Mesenchymal stem cell (in vitro differentiated cells and primary cell): ENCODE results near the gene TRIO.

ENCODE experiments used
- DNase-seq: peaks from one replicate; pipeline ENCODE4 v3.0.0-alpha.2; 2013
- H2AFZ ChIP-seq: one replicate; pipeline ENCODE4 v1.6.1; 2013; ENCODE audit warnings: low read depth, mild to moderate bottlenecking, control low read depth, inconsistent platforms, low read length, moderate library complexity
- H2AK5ac ChIP-seq: 2 replicates; pipeline ENCODE4 v1.6.1; 2013; ENCODE audit warnings: low read length, moderate library complexity, mild to moderate bottlenecking, inconsistent platforms; ENCODE audit not compliant: severe bottlenecking
- H2BK120ac ChIP-seq: one replicate; pipeline ENCODE4 v1.6.1; 2013; ENCODE audit warnings: low read depth, mild to moderate bottlenecking, inconsistent platforms, low read length, moderate library complexity
- H2BK12ac ChIP-seq, 2 experiments: one replicate each; pipeline ENCODE4 v1.6.1; 2013; ENCODE audit warnings: inconsistent platforms in 2 of 2, low read length in 2 of 2, mild to moderate bottlenecking in 2 of 2, moderate library complexity in 2 of 2, control low read depth in 1 of 2
- H2BK15ac ChIP-seq: one replicate; pipeline ENCODE4 v1.6.1; 2013; ENCODE audit warnings: mild to moderate bottlenecking, low read depth, inconsistent platforms; ENCODE audit not compliant: poor library complexity, severe bottlenecking
- H2BK5ac ChIP-seq: 2 replicates; pipeline ENCODE4 v1.6.1; 2013; ENCODE audit warnings: low read depth, mild to moderate bottlenecking, low read length, control low read depth, inconsistent platforms; ENCODE audit not compliant: poor library complexity, severe bottlenecking
- H3K14ac ChIP-seq, 2 experiments: one replicate each; pipeline ENCODE4 v1.6.1; 2013; ENCODE audit warnings: inconsistent platforms in 2 of 2, low read length in 2 of 2, control low read depth in 1 of 2, mild to moderate bottlenecking in 1 of 2, moderate library complexity in 1 of 2
- H3K18ac ChIP-seq, 2 experiments: one replicate each; pipeline ENCODE4 v1.6.1; 2013; ENCODE audit warnings: inconsistent platforms in 2 of 2, low read length in 2 of 2, control low read depth in 1 of 2, low read depth in 1 of 2, mild to moderate bottlenecking in 1 of 2
- H3K23ac ChIP-seq, 2 experiments: one replicate each; pipeline ENCODE4 v1.6.1; 2013; ENCODE audit warnings: inconsistent platforms in 2 of 2, low read length in 2 of 2, mild to moderate bottlenecking in 2 of 2, moderate library complexity in 2 of 2, control low read depth in 1 of 2
- H3K27ac ChIP-seq: 2 replicates; pipeline ENCODE4 v1.5.1; 2013; ENCODE audit warnings: mild to moderate bottlenecking, moderate library complexity, low read length, control low read depth, inconsistent platforms; ENCODE audit not compliant: poor library complexity, severe bottlenecking
- H3K27me3 ChIP-seq, 2 experiments: 2 replicates each; pipeline versions ENCODE4 v1.6.1 to v1.7.0; 2013; ENCODE audit warnings: low read length in 2 of 2, mild to moderate bottlenecking in 2 of 2, moderate library complexity in 2 of 2, control low read depth in 1 of 2, inconsistent platforms in 1 of 2; ENCODE audit not compliant: control insufficient read depth in 1 of 2, insufficient read depth in 1 of 2
- H3K36me3 ChIP-seq, 2 experiments: 2 replicates each; pipeline versions ENCODE4 v1.6.1 to v1.7.0; 2013; ENCODE audit warnings: low read length in 2 of 2, control low read depth in 1 of 2, inconsistent platforms in 1 of 2, low read depth in 1 of 2, mild to moderate bottlenecking in 1 of 2; ENCODE audit not compliant: insufficient read depth in 2 of 2, control insufficient read depth in 1 of 2
- H3K4ac ChIP-seq, 2 experiments: one replicate each; pipeline ENCODE4 v1.6.1; 2013; ENCODE audit warnings: inconsistent platforms in 2 of 2, low read length in 2 of 2, mild to moderate bottlenecking in 2 of 2, moderate library complexity in 2 of 2, control low read depth in 1 of 2, low read depth in 1 of 2
- H3K4me1 ChIP-seq: 2 replicates; pipeline ENCODE4 v1.6.1; 2013; ENCODE audit warnings: low read depth, low read length, control low read depth; ENCODE audit not compliant: control insufficient read depth, insufficient read depth
- H3K4me2 ChIP-seq: 2 replicates; pipeline ENCODE4 v1.6.1; 2013; ENCODE audit warnings: low read length, mild to moderate bottlenecking, inconsistent platforms; ENCODE audit not compliant: poor library complexity, severe bottlenecking
- H3K4me3 ChIP-seq, 2 experiments: 2 replicates each; pipeline versions ENCODE4 v1.5.1 to v1.7.0; 2013; ENCODE audit warnings: low read length in 2 of 2, mild to moderate bottlenecking in 2 of 2, control low read depth in 1 of 2, low read depth in 1 of 2; ENCODE audit not compliant: insufficient read depth in 1 of 2
- H3K79me1 ChIP-seq: replicated peaks from 2 replicates; pipeline ENCODE4 v1.6.1; 2013; ENCODE audit warnings: mild to moderate bottlenecking, control low read depth, low read length, inconsistent platforms; ENCODE audit not compliant: poor library complexity, severe bottlenecking
- H3K9ac ChIP-seq: 2 replicates; pipeline ENCODE4 v1.7.0; 2013; ENCODE audit warnings: mild to moderate bottlenecking, low read length, moderate library complexity
- H3K9me3 ChIP-seq: 2 replicates; pipeline ENCODE4 v1.7.0; 2013; ENCODE audit warnings: mild to moderate bottlenecking, low read length; ENCODE audit not compliant: control insufficient read depth
- H4K8ac ChIP-seq: one replicate; pipeline ENCODE4 v1.6.1; 2013; ENCODE audit warnings: inconsistent platforms, mild to moderate bottlenecking, low read length, moderate library complexity
- H4K91ac ChIP-seq: one replicate; pipeline ENCODE4 v1.6.1; 2013; ENCODE audit warnings: mild to moderate bottlenecking, low read length, inconsistent platforms
- WGBS: methylation state at CpG from one replicate; pipeline ENCODE4 v1.1.7; 2013; ENCODE audit warnings: mixed read lengths; 5-methylcytosine and 5-hydroxymethylcytosine counted together

TRIO gene

DNA sequence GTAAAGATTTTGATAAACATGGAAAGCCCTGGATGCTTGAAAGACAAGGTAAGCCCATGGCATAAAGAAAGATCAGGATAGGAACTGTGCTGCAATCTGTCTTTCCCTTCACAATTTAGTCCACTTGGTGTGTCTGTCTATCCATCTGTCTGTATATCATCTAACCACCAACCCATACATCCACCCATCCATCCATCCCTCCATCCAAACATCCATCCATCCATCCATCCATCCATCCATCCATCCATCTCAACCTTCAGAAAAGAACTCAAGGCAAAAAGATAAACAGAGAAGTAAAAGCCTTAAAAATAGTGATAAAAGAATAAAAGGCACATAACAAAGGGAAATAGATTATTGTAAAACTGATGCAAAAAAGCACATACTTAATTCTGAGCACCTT, 15.1 kb upstream of the TRIO start:
- Histone ChIP-seq H3K27me3 (no peaks in the 10 kb centered on the region), H2BK120ac (no peak overlapping the region), H3K4me1 (no peaks in the 10 kb centered on the region), H3K79me1 (no peaks in the 10 kb centered on the region), H4K8ac (no peak overlapping the region), H2BK12ac (no peak overlapping the region), H3K9ac (no peak overlapping the region), H3K9me3 (no peaks in the 10 kb centered on the region), H2BK5ac (no peak overlapping the region), H3K4ac (no peak overlapping the region), H3K23ac (no peak overlapping the region), H4K91ac (no peak overlapping the region), H2BK15ac (no peak overlapping the region), H2AK5ac (no peak overlapping the region), H3K4me2 (no peak overlapping the region), H2AFZ (no peak overlapping the region), H3K4me3 (no peak overlapping the region), H3K36me3 (no peaks in the 10 kb centered on the region), H3K27ac (no peak overlapping the region), H3K18ac (no peak overlapping the region), H3K14ac (no peak overlapping the region)
- DNase-seq = no peak

DNA sequence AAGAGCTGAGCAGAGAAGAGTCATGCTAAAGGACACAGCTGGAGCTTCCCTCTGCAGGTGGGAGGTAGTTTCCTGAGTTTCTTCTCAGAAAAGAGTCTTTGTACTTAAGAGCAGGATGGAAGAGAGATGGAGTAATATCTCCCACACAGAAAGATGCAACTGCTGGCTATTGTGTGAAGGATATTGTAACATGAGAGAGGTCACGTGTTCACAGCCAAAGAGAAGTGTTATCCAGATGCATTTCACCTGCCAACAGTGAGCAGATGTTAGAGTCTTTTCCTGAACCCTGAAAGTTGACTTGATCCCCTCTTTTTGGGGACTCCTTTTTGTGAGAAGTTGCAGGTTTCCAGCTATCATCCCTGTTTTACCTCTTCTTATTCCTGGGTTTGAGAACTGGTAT, 14.0 kb upstream of the TRIO start:
- Histone ChIP-seq H4K8ac (no peak overlapping the region), H2BK120ac (no peak overlapping the region), H3K23ac (no peak overlapping the region), H3K14ac (no peak overlapping the region), H3K27me3 (no peaks in the 10 kb centered on the region), H3K4me3 (no peak overlapping the region), H3K9me3 (peaks cover 3% of the 10 kb centered on the region), H2BK5ac (no peak overlapping the region), H2BK15ac (no peak overlapping the region), H3K4me2 (no peak overlapping the region), H3K18ac (no peak overlapping the region), H3K36me3 (no peaks in the 10 kb centered on the region), H3K4me1 (no peaks in the 10 kb centered on the region), H3K79me1 (no peaks in the 10 kb centered on the region), H3K4ac (no peak overlapping the region), H2AFZ (no peak overlapping the region), H3K27ac (no peak overlapping the region), H4K91ac (no peak overlapping the region), H3K9ac (no peak overlapping the region), H2BK12ac (no peak overlapping the region), H2AK5ac (no peak overlapping the region)
- WGBS = 79% methylated on average over 1 of the region's 1 CpG
- DNase-seq = no peak

DNA sequence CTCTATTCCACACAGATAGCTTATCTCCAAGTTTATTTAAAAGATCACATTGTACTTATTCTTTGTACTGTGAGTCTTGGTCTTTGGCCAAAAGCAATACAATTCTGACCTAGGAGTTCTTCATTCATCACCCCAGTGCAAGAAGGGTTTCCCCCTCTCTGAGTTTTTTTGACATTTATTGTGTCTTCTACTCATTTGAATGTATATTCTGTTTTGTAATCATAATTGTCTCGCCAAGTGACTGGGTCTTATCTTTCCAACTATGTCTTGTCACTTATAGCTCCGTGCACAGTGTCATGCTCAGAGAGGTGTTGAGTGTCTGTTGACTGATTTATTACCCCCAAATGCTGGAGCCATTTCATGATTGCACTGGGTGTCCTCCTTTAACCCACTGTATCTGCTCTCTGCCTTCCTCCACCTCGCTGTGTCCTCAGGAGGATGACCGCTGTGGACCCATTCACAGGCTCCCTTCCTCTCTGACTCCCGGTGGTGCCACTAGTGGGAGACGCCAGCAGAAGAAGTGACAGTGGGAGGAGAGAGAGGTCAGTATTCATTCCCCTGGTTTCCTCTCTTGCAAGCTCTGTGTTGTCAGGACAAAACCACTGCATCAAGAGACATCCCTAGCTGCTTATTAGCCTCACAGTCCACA, 11.2 kb upstream of the TRIO start:
- Histone ChIP-seq H4K8ac (no peak overlapping the region), H3K79me1 (no peaks in the 10 kb centered on the region), H2BK120ac (no peak overlapping the region), H3K27ac (no peak overlapping the region), H3K4me2 (no peak overlapping the region), H3K36me3 (no peaks in the 10 kb centered on the region), H3K4me3 (no peak overlapping the region), H2BK15ac (no peak overlapping the region), H3K9ac (no peak overlapping the region), H3K18ac (no peak overlapping the region), H3K27me3 (no peaks in the 10 kb centered on the region), H2AFZ (no peak overlapping the region), H3K4ac (no peak overlapping the region), H3K4me1 (peaks cover 3% of the 10 kb centered on the region), H3K14ac (no peak overlapping the region), H4K91ac (no peak overlapping the region), H2BK12ac (no peak overlapping the region), H3K9me3 (peaks cover 3% of the 10 kb centered on the region), H2AK5ac (no peak overlapping the region), H2BK5ac (no peak overlapping the region), H3K23ac (no peak overlapping the region)
- WGBS = 68% methylated on average over 6 of the region's 6 CpGs
- no peak for DNase-seq

DNA sequence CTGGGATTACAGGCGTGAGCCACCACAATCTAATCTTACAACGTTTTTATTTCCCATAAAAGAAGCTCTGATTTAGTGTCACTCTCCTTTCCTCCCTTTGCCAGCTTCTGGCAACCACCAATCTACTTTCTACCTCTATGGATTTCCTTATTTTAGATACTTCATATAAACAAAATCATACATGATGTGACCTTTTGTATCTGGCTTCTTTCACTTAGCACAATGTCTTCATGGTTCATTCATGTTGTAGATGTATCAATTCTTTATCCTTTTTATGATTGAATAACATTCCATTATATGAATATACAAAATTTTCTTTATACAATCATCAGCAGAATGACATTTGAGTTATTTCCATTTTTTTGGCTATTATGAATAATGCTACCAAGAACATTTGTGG, 9.7 kb upstream of the TRIO start:
- peaks cover 3% of the 10 kb centered on the region for H3K9me3 ChIP-seq
- no peak overlapping the region for H4K8ac ChIP-seq
- WGBS = 97% methylated on average over 2 of the region's 2 CpGs
- H3K4me1 ChIP-seq = peaks cover 3% of the 10 kb centered on the region
- H3K18ac ChIP-seq = no peak overlapping the region
- no peak overlapping the region for H3K27ac ChIP-seq
- no peaks in the 10 kb centered on the region for H3K36me3 ChIP-seq
- no peak overlapping the region for H3K4ac ChIP-seq
- no peaks in the 10 kb centered on the region for H3K27me3 ChIP-seq
- no peak overlapping the region for H2BK15ac ChIP-seq
- H2BK5ac ChIP-seq = no peak overlapping the region
- H3K4me2 ChIP-seq = no peak overlapping the region
- no peak overlapping the region for H2BK12ac ChIP-seq
- no peaks in the 10 kb centered on the region for H3K79me1 ChIP-seq
- H3K4me3 ChIP-seq = no peak overlapping the region
- no peak overlapping the region for H3K23ac ChIP-seq
- H4K91ac ChIP-seq = no peak overlapping the region
- no peak overlapping the region for H3K14ac ChIP-seq
- H2AFZ ChIP-seq = no peak overlapping the region
- H3K9ac ChIP-seq = no peak overlapping the region
- no peak overlapping the region for H2AK5ac ChIP-seq
- no peak overlapping the region for H2BK120ac ChIP-seq
- no peak for DNase-seq
